H1 (cell line): ENCODE results near the gene AMN. TPM values are rescaled to one million over a fixed set of nuclear protein-coding genes. Genes with fewer than 3 reads are reported as not detected.

Source experiments
- ASH2L ChIP-seq: fragments of 200-600, 300-600 bp; sonication (generic); IDR thresholded peaks from one replicate; pipeline ENCODE4 v1.7.1; 2017; ENCODE audit warnings: low read length
- KDM4A ChIP-seq: IDR thresholded peaks from one replicate; pipeline ENCODE4 v1.7.1; 2012; ENCODE audit warnings: low read depth, mild to moderate bottlenecking, moderate library complexity, low read length, inconsistent platforms; ENCODE audit not compliant: severe bottlenecking
- RBBP5 ChIP-seq: IDR thresholded peaks from 2 replicates; pipeline ENCODE4 v1.7.1; 2012; ENCODE audit warnings: low read depth, mild to moderate bottlenecking, inconsistent platforms, low read length, moderate library complexity, borderline replicate concordance
- TEAD4 ChIP-seq: IDR thresholded peaks from 2 replicates; pipeline ENCODE4 v1.6.1; 2012; ENCODE audit warnings: low read depth, low read length, inconsistent platforms, mixed read lengths
- ZNF274 ChIP-seq: IDR thresholded peaks from 2 replicates; pipeline ENCODE4 v1.7.0; 2012; ENCODE audit warnings: low read length, borderline replicate concordance; ENCODE audit errors: extremely low read depth
- polyA plus RNA-seq, 7 experiments: library from polyadenylated mRNA; depleted of rRNA in 3 of 7; stranded (reverse) in 5 of 7; unstranded in 2 of 7; fragments of >200 nt in 5 of 7; fragments of 200-250 nt in 2 of 7; gene quantifications; 1 replicate in 5 of 7; 2 replicates in 1 of 7; 4 replicates in 1 of 7; pipeline versions ENCODE4 v1.2.1 to v1.2.3, GENCODE V29; 2011 to 2013; ENCODE audit warnings: missing spikeins in 2 of 7, mixed read lengths in 2 of 7
- total RNA-seq: library from RNA; stranded (reverse); fragmentation: NEBNext Ultra II Directional; extraction: Animal tissue kit (Norgen Biotek cat#: 25700); gene quantifications from 2 replicates; pipeline ENCODE4 v1.2.1, GENCODE V29; 2021

Gene AMN
- total and polyA plus RNA-seq, 2 of the 8 experiments (the other 6 are each of a cell fraction or from before 2014, with no cell fraction given) = 0.77 to 1.5 TPM

DNA sequence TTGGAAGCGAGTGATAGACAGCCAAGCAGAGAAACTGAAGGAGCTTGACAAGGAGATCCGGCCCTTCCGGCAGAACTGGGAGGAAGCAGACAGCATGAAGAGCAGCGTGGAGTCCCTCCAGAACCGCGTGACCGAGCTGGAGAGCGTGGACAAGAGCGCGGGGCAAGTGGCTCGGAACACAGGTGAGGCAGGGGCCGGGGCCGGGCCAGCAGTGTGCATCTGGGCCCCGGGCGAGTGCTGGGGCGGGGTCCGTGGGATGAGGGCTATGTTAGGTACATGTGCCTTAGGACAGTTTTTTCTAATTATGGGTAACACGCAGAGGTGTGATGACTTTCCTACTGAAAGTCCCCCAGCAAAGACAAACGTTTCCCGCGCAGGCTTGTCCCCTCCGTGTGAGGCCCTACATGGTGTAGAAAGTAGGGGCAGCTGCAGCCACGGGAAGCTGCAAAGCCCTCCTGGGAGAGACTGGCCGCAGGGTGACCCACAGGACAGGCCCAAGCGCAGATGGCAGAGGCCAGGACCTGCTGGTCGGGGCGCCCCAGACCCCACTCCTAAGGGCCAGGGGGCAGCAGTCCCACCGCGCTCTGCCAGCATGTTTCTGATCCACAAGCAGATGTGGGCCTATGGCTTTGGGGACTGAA lies 19.1 kb upstream of the AMN start (continued):
- TF ChIP-seq TEAD4 = no peak
- no peak for TF ChIP-seq ASH2L
- no peak for TF ChIP-seq RBBP5
- no peak for TF ChIP-seq KDM4A
- no peak for TF ChIP-seq ZNF274
